SW480 (cell line): ENCODE results near the gene DUXA.
"Not testable (repeated sequence)": the region's sequence is repeated elsewhere in the genome, so short reads cannot be mapped to it uniquely, and the experiment has no call there.

ENCODE experiments used
- DNase-seq: peaks from one replicate; pipeline ENCODE4 v3.0.0-alpha.2; 2016; ENCODE audit warnings: low spot score

Gene DUXA

GRCh38 chr19:57167385-57167784 is at the start of gene DUXA:
Gene DUXA (minus strand): TSS chr19:57167485. CDS start chr19:57167443, 42 bp downstream.
- no peak for DNase-seq

DNA sequence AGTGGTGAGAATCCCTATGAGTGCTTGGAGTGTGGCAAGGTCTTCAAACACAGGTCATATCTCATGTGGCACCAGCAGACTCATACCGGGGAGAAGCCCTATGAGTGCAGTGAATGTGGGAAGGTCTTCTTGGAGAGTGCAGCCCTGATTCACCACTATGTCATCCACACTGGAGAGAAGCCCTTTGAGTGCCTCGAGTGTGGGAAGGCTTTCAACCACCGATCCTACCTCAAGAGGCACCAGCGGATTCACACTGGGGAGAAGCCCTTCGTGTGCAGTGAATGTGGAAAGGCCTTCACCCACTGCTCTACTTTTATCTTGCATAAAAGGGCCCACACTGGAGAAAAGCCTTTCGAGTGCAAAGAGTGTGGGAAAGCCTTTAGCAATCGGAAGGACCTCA is 44.8 kb upstream of the DUXA start:
- DNase-seq = no peak

GRCh38 chr19:57210381-57210780 is 43.1 kb upstream of the DUXA start:
- DNase-seq = no peak

DNA sequence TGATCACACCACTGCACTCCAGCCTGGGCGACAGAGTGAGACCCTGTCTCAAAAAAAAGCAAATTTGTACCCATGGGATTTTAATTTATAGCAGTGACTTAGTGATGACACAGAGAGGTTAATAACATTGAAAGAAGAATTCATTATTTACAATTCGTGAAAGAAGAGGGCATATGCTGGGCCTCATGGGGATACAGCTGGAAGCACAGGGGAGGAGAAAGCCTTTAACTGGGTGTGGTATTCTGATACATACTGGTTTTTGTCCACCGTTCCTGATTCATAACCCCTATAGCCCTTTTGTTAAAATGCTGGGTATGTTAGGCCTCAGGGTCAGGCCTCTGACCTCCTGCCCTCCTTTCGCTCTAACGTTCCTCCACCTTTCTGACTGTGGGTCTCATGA is 34.9 kb upstream of the DUXA start:
- DNase-seq = no peak

GRCh38 chr19:57197874-57198273 is 30.6 kb upstream of the DUXA start:
- not testable (repeated sequence) for DNase-seq

DNA sequence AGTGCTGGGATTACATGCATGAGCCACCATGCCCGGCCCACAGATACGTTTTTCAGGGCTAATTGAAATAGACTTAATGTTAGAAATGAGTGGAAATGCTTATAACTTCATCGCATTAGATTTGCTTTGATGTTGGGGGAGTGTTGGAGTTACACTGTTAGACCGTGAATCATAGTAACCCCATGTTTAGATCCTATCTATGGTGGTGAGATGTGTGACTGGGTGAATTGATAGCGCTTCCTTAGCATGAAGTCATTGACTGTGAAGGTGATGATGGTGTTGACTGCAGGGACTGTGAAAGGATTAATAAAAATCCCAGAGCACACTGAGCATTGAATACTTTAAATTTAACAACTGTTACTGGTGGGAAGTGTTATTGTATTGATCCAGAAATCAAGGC is 25.7 kb upstream of the DUXA start:
- no peak for DNase-seq

DNA sequence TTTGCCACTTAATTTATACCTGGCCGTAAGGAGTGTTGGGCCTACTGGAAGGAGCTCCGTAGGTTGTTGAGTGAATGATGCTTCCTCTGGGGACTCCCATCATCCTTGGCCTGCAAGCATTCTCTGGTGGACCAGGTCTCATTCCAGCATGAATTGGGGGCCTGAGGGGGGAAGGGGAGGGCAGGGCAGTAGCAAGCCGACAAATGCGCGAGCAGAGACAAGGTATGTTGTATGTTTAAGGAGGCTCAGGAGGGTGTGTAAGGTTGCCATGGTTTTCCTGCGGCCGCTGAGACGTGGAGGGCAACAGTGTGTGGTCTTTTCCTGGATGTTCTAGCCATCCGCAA is 24.8 kb upstream of the DUXA start:
- no peak for DNase-seq

DNA sequence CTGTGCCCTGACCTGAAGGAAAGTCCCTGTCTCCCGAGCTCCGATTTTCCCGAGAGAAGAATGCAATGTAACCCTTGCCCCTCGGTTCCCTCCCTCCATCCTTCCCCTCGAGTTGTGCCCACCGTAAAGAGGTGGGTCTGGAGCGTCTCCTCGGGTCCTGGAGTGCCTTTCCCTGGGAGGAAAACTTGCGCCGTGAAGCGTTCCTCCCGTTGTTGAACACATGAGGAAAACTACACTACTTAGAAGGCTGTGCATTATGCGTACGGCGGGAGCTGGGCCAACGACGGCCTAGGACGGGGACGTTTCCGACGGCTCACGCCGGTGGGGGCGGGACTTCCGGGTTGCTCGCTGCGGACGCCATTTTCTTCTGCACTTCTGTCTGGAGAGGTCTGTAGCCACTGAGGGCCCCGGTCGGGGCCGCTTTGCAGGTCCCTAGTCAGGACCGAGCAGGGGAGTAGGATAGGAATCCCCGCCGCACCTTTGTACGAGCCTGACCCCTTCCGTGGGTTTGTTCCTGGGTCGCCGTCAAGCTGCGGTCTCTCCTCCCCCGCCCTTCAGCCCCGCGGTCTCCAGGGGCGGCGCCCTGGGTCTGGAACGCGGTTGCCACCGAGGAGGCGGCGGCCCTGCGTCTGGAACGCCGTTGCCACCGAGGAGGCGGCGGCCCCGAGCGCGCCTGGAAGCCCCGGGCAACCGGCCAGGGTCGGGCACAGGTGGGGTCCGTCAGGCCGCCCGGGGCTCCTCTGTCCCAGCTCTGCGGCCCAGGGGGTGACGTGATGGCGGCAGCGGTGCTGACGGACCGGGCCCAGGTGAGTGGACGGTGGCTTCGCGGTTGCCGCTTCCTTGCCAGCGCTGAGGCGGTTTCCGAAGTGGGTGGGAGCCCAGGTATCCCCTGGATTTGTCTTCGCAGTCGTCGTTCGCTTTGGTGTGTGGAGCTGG is 24.1 kb upstream of the DUXA start, which contains the start of gene ZNF264:
Gene ZNF264, plus strand, starts transcription at position 360 of the 936 bp plus-strand sequence. Its CDS starts 414 bp downstream, at position 774.
- DNase-seq = no peak

DNA sequence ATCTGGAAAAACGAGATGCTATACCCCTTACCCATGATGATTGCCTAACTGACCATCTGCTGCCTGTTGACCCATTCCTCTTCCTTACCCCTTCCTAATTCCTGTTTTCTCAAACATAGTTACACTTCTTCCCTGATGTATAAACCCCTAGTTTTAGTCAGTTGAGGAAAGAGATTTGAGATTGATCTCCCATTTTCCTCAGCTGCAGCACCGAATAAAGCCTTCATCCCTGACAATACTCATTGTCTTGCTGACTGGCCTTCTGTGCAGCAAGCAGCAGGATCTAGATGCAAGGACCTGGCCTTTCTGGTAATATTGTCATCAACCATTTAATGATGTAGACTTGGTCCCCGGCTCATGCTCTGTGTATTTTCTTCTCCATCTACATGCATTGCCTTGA is 23.0 kb upstream of the DUXA start:
- DNase-seq = no peak

DNA sequence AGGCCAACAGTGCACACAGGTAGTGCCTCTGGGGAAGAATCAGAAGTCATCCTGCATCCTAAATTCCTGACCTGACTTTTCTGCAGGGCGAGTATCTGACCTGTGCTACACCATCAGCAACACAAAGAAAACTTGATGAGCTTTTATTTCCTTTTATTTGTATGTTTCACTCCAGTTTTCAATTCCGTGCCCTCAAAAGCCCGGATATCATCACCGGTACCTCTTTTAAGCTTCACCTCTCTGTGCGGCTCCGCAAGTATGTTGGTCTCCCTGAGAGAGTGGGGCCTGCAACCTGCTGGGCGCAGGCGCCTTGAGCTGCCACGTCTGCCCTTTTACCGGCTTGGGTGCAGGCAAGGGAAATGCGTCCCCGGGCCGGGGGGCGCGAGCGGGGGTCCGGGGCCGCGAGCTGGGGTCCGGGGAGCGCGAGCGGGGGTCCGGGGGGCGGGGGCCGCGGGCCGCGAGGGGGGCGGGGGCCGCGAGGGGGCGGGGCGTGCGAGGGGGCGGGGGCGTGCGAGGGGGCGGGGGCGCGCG is 4.3 kb upstream of the DUXA start:
- DNase-seq = no peak

DNA sequence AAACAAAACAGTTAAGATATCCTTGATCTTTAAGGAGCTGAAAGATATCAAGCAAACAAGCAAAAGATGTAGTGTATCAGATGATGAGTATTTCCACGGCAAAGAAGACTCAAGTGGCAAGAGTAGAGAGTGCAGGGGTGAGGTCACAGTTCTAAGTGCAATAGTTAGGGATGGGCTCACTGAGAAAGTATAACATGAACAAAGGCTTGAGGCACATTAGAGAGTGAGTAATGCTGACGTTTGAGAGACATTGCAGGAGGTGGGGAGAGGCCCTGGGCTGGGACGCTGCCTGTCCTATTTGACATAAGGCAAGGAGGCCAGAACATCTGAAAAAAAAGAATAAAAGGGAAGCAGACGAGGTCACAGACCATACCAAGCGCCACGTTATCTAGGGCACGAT is 1.4 kb downstream of the DUXA start:
- DNase-seq = no peak

DNA sequence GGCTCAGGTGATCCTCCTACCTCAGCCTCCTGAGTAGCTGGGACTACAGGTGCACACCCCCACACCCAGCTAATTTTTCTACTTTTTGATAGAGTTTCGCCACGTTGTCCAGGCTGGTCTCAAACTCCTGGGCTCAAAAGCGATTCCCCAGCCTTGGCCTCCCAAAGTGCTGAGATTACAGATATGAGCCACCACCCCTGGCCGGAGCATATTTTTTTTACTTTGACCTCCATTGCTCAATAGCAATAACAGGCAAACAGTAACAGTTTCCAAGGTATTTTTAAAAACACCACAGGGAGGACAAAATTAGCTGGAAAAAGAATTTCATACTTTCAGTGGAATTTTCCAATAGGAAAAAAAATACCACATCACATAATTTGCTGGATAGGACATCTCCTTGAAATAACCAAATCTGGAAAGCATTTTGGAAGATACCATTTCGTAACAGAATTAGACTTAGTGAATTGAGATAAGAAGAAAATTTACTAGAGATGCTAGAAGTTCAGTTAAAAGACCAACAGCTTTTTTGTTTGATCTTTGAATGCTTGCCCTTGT is 5.2 kb downstream of the DUXA start:
- no peak for DNase-seq

GRCh38 chr19:57152921-57153320 is 14.4 kb downstream of the DUXA start:
- no peak for DNase-seq

GRCh38 chr19:57141699-57142098 is 25.6 kb downstream of the DUXA start:
- DNase-seq = no peak

DNA sequence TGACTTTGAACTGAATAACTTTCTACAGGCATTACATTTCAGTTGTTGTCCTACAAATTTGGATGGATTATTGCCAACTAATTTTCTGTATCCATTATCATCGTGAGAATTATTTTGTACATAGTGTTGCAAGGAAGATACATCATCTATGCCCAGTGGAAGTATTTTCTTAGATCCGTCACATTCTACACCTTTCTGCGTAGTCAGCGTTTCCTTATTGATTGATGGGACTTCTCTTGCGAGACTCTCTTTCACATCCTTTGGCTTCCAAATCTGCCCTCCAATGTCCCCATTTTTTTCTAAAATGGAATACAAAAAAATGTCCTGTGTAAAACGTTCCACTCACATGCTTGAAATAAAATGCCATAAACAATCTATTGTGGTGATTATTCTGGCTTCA is 31.5 kb downstream of the DUXA start:
- no peak for DNase-seq

DNA sequence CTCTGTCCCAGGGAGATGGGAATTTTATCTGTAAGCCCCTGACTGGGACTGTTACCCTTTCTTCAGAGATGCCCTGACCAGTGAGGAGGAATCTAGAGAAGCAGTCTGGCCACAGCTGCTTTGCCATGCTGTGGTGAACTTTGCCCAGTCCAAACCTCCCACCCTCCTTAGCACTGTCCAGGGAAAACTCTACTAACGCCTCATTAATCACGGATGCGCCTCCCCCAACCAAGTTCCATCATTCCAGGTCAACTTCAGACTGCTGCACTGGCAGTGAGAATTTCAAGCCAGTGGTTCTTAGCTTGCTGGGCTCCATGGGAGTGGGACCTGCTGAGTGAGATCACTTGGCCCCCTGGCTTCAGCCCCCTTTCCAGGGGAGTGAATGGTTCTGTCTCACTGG is 39.9 kb downstream of the DUXA start:
- not testable (repeated sequence) for DNase-seq

GRCh38 chr19:57123882-57124281 is 43.4 kb downstream of the DUXA start:
- no peak for DNase-seq

DNA sequence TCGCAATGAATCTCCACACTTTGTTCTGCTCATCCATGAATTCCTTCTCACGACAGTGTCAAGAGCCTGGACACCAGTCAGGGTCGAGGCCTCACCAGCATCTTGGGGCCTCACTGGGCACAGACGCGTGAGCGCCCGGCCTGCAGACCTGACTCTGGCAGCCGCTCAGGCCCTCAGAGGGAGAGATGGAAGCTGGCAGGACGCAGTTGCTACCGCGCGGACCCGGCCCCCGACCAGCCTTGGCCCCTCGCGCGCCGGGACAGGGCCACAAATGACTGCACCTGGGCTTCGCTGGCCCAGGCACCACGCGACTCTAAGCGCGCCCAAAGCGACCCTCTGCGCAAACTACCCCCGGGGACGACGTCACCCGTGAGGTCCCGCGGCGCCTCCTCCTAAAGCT is 48.4 kb downstream of the DUXA start:
- no peak for DNase-seq

GRCh38 chr19:57113501-57113900 is 53.8 kb downstream of the DUXA start:
- not testable (repeated sequence) for DNase-seq

DNA sequence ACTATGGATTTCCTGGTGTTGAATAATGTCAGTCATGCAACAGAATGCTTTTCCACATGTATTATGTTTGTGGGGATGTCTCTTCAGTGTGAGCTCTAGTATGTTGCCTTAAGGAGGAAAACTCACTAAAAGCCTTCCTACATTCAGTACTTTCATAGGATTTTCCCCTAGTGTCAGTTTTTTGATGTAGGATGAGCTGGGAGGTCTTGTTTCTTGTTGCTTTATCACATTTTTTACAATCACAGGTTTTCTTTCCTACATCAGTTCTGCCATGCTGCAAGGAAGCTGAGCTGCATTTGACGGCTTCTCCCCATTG is 56.0 kb downstream of the DUXA start:
- no peak for DNase-seq

GRCh38 chr19:57110592-57111328 is 56.5 kb downstream of the DUXA start:
- no peak for DNase-seq

DNA sequence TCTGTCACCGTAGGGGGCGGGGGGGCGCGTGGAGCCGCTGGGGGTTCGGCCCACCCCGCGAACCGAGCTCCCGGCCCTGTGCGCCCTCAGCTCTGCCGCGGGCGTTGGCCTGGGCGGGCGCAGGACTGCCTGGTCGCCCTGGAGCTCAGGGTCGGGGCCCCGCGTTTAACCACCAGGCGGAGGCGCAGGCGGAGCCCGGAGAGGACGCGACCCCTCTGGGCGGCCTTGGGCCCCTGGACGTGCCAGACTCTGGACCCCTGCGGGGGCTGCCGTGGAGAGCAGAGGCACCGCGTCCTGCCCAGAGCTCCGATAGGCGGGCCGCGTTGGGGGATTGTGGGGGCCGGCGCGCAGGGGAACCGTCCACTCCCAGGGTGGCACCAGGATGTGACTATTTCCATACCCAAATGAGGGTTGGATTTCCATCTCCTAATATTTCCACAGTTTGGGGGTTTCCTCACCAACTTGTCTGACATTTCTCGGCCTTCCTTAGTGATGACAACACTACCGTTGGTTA is 60.5 kb downstream of the DUXA start:
- DNase-seq = no peak
